Muscle of arm (tissue), 12 donors: ENCODE results near the gene MED29. TPM values are rescaled to one million over a fixed set of nuclear protein-coding genes. Genes with fewer than 3 reads are reported as not detected.

Source experiments
- DNase-seq: peaks from one replicate; pipeline ENCODE4 v3.0.0-alpha.2; 2013
- polyA plus RNA-seq, 12 donors: library from polyadenylated mRNA; unstranded; fragments of 120-200 nt; gene quantifications; one replicate each; pipeline ENCODE4 v1.2.1, GENCODE V29; 2013; ENCODE audit not compliant: insufficient read length in 12 of 12

Gene MED29
- polyA plus RNA-seq, 12 donors: 14.8 to 35.2 (median 22.9) TPM; not detected in 1

GRCh38 chr19:39425744-39426143 lies 34.6 kb downstream of the MED29 start:
- no peak for DNase-seq

- no peak for DNase-seq
Measured at GRCh38 chr19:39426170-39426569, 35.0 kb downstream of the MED29 start.

GRCh38 chr19:39427707-39428106 lies 36.5 kb downstream of the MED29 start:
- DNase-seq: no peak

GRCh38 chr19:39428283-39429112 lies 37.3 kb downstream of the MED29 start:
- DNase-seq: peak; percentile 86

- no peak for DNase-seq
Measured at GRCh38 chr19:39430675-39431593, 39.8 kb downstream of the MED29 start.

GRCh38 chr19:39432677-39433025 lies 41.5 kb downstream of the MED29 start:
- DNase-seq: no peak

GRCh38 chr19:39433480-39434079 lies 42.4 kb downstream of the MED29 start:
- no peak for DNase-seq

GRCh38 chr19:39434123-39435076 lies 43.2 kb downstream of the MED29 start:
- no peak for DNase-seq

GRCh38 chr19:39435499-39436349 lies 44.5 kb downstream of the MED29 start, which contains the start of gene RPS16:
RPS16 (minus strand) TSS chr19:39435949; CDS start chr19:39435895, 54 bp downstream.
- DNase-seq: peak; percentile 97

GRCh38 chr19:39436350-39436716 lies 45.2 kb downstream of the MED29 start:
- no peak for DNase-seq

GRCh38 chr19:39438270-39438934 lies 47.2 kb downstream of the MED29 start:
- DNase-seq: no peak

- no peak for DNase-seq
Measured at GRCh38 chr19:39444598-39445195, 53.5 kb downstream of the MED29 start.

GRCh38 chr19:39445196-39446111 lies 54.3 kb downstream of the MED29 start, which contains the start of gene SUPT5H:
SUPT5H (plus strand) TSS chr19:39445582; CDS start chr19:39445891, 309 bp downstream.
- peak; percentile 98 for DNase-seq

- no peak for DNase-seq
Measured at GRCh38 chr19:39446365-39447084, 55.3 kb downstream of the MED29 start.

- no peak for DNase-seq
Measured at GRCh38 chr19:39448271-39448670, 57.1 kb downstream of the MED29 start.

- DNase-seq: no peak
Measured at GRCh38 chr19:39449116-39449797, 58.1 kb downstream of the MED29 start.
